Right lobe of liver (tissue), 4 donors: ENCODE measurements around the gene NOP16.

Source experiments
- CTCF ChIP-seq, 4 donors: fragments of 200-600 bp in 3 of 4; fragments of 450-650 bp in 1 of 4; IDR thresholded peaks; one replicate each; pipeline versions ENCODE4 v1.5.1 to v1.8.0; 2016 to 2022; ENCODE audit warnings: antibody characterized with exemption in 4 of 4, mild to moderate bottlenecking in 2 of 4
- POLR2A ChIP-seq: fragments of 450-650 bp; IDR thresholded peaks from one replicate; pipeline ENCODE4 v1.6.1; 2017; ENCODE audit warnings: antibody characterized with exemption, mild to moderate bottlenecking
- donor health status: DM: no; HTN: no; CAD: no.
- donor health status: DM: no; HTN: no; CAD: no.
- donor health status: DM: no; HTN: yes; CAD: no.

- TF ChIP-seq CTCF (IDR thresholded peaks at IDR 0.05) (peak in 1 of 4 donors; percentile 11), POLR2A (no peak)
Observed at GRCh38 chr5:176388444-176389134, at the start of gene NOP16, which contains the start of gene HIGD2A.
